ENCODE results near the gene RHBDD2.
A peak's percentile ranks its signal among the peaks of the same experiment; 100 is the strongest.

The RHBDD2 gene

DNA sequence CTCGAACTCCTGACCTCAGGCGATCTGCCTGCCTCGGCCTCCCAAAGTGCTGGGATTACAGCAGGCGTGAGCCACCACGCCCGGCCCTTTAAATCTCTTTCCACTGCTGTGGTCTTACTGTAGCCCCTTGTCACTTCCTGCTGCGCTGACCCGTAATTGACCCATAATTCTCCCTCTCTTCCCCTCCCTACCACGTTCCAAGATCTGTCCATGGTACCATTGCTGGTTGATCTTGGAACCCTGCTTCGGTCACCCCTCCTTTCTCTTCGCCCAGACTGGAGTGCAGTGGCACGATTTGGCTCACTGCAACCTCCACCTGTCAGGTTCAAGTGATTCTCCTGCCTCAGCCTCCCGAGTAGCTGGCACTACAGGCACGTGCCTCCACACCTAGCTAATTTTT is 42.6 kb downstream of the RHBDD2 start:
- DNase-seq: no peak

- DNase-seq: no peak
These were observed 44.3 kb downstream of the RHBDD2 start for GRCh38 chr7:75922966-75923603.

DNA sequence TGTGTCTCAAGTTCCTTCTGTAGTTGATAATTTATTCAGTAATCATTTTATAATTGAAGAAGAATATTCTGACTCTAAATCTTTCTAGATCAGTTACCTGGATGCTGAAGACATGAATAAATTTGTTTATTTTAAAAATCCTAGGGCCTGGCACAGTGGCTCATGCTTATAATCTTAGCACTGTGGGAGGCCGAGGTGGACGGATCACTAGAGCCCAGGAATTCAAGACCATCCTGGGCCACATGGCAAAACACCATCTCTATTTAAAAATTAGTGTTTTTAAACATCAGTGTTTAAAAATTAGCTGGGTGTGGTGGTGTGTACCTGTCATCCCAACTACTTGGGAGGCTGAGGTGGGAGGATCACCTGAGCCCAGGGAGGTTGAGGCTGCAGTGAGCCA is 45.4 kb downstream of the RHBDD2 start:
- DNase-seq: no peak

DNA sequence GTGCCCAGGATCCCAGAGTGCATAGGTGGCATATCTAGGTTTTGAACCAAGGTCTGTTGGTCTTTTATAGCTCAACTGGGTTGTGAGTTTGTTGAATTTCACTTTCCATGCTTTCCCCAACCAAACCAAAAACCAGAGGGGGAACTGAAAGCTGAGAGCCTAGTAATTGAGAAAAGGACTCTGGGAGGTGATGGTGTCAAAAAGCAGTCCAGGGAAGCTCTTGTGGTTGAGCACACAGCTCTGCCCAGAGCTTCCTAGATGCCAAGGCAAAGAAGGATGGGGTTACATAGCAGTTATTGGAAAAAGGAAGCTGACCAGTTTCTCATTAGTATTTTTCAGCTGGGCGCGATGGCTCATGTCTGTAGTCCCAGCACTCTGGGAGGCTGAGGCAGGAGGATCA is 46.1 kb downstream of the RHBDD2 start:
- no peak for DNase-seq

DNA sequence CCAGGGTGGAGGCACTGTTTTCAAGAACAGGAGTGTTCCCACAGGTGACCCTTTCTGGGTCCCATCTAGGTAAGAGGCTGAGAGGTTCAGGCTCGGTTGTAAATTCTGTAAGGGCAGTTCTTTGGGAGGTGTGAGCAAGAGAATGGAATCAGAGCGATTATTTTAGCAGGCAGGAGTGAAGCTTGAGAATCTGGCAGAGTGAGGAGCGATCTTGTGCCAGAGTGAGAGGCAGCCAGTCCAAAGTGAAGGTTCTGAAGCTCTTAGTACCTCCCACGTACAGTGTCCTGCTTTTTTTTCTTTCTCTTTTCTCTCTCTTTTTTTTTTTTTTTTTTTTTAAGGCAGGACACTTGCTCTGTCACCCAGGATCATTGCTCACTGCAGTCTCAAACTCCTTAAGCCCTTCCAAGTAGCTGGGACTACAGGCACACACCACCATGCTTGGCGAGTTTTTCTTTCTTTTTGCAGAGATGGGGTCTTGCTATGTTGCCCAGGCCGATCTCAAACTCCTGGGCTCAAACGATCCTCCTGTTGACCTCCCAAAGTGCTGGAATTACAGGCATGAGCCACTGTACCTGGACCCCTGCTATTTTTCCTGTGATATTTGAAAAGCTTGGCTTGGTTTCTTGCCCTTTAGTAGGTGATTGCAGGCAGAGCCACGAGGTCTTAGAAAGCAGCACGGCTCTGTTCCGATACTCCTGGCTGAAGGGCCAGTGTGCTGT is 47.0 kb downstream of the RHBDD2 start:
- no peak for DNase-seq

- no peak for DNase-seq
These were observed 49.7 kb downstream of the RHBDD2 start for GRCh38 chr7:75928568-75928914.

DNA sequence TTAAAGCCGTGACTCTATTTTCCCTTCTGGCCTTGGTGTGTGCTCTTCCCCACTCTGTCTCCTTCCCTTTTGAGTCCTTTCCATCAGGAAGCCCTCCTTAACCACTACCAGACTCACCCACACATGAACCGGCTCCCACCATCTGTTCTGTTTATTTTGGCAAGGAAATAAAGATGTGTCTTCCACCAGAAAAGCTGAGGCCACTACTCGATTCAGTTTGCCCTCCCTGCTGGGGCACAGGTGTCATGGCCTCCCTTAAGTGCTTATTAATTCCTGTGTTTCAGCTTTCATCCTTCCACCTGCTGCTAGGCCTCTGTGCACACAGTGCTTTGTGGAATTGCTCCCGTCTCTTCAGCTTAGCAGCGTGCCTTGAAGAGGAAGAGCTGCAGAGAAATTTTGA is 52.8 kb downstream of the RHBDD2 start:
- DNase-seq: peak; percentile 34

DNA sequence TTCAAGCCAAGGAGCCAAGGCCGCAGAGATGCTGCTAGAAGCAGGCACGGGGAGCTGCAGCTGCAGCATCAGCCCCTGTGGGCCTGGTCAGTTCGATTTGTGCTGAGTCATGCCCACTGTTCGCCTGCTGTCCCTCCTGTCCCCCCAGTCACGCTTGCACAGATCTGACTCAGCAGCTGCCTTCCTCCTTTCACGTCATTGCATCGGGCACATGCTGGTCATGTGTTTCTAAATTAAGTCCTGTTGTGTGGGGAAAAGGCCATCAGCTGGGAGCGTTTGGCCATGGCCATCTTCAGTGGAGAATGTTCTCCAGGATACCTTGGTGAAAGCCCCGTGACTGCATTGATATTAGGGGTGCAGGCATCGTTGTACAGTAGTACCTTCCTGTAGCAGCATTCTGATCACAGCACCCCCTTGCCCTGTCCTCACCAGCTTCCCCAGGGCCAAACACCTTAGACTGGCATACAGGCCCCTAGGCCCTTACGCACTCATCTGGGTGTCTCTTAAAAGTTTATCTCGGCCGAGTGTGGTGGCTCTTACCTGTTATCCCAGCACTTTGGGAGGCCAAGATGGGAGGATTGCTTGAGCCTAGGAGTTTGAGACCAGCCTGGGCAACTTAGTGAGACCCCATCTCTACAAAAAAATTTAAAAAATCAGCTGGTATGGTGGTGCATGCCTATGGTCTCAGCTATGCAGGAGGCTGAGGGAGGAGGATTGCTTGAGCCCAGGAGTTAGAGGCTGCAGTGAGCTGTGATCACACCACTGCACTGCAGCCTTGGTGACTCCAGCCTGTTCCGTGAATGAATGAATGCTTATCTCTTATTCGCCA is 59.3 kb downstream of the RHBDD2 start:
- peak; percentile 54 for DNase-seq
